Measurements from ENCODE around the gene JAZF1.

JAZF1 gene

GRCh38 chr7:28132959-28133870 lies 47.4 kb downstream of the JAZF1 start:
- DNase-seq, result peak; percentile 60

- DNase-seq, result no peak
Measured at GRCh38 chr7:28130277-28130676, 50.3 kb downstream of the JAZF1 start.

- DNase-seq, result no peak
Measured at GRCh38 chr7:28128608-28129007, 52.0 kb downstream of the JAZF1 start.

GRCh38 chr7:28126410-28127041 lies 54.1 kb downstream of the JAZF1 start:
- no peak for DNase-seq

GRCh38 chr7:28125431-28126409 lies 54.9 kb downstream of the JAZF1 start:
- DNase-seq, result peak; percentile 60

- DNase-seq, result no peak
Measured at GRCh38 chr7:28124413-28124812, 56.2 kb downstream of the JAZF1 start.

- DNase-seq, result no peak
Measured at GRCh38 chr7:28123752-28124151, 56.8 kb downstream of the JAZF1 start.

GRCh38 chr7:28121496-28121895 lies 59.1 kb downstream of the JAZF1 start:
- no peak for DNase-seq

- no peak for DNase-seq
Measured at GRCh38 chr7:28116041-28116440, 64.6 kb downstream of the JAZF1 start.

GRCh38 chr7:28115261-28115660 lies 65.3 kb downstream of the JAZF1 start:
- no peak for DNase-seq

GRCh38 chr7:28114056-28114455 lies 66.5 kb downstream of the JAZF1 start:
- no peak for DNase-seq

GRCh38 chr7:28112883-28113540 lies 67.6 kb downstream of the JAZF1 start:
- DNase-seq, result no peak

GRCh38 chr7:28112467-28112866 lies 68.1 kb downstream of the JAZF1 start:
- DNase-seq, result no peak

- no peak for DNase-seq
Measured at GRCh38 chr7:28112012-28112411, 68.6 kb downstream of the JAZF1 start.

- DNase-seq, result no peak
Measured at GRCh38 chr7:28110427-28111012, 70.1 kb downstream of the JAZF1 start.

- no peak for DNase-seq
Measured at GRCh38 chr7:28108747-28109146, 71.8 kb downstream of the JAZF1 start.

- DNase-seq, result no peak
Measured at GRCh38 chr7:28107960-28108359, 72.6 kb downstream of the JAZF1 start.

GRCh38 chr7:28106321-28106829 lies 74.2 kb downstream of the JAZF1 start:
- DNase-seq, result no peak

- no peak for DNase-seq
Measured at GRCh38 chr7:28105234-28105633, 75.4 kb downstream of the JAZF1 start.

- no peak for DNase-seq
Measured at GRCh38 chr7:28104811-28105210, 75.8 kb downstream of the JAZF1 start.

GRCh38 chr7:28104041-28104541 lies 76.5 kb downstream of the JAZF1 start:
- no peak for DNase-seq

GRCh38 chr7:28102797-28103196 lies 77.8 kb downstream of the JAZF1 start:
- no peak for DNase-seq
